Breast epithelium (tissue), 3 donors: Measurements from ENCODE around the gene CD24.

Source experiments
- POLR2A ChIP-seq: fragments of 450-650 bp; IDR thresholded peaks from one replicate; pipeline ENCODE4 v1.6.1; 2016; ENCODE audit warnings: antibody characterized with exemption, mild to moderate bottlenecking, moderate library complexity
- POLR2AphosphoS5 ChIP-seq, 3 donors: sonication (generic); formaldehyde crosslinking; IDR thresholded peaks; one replicate each; pipeline ENCODE4 v1.6.1; 2017; ENCODE audit warnings: antibody characterized with exemption in 3 of 3
- TF ChIP-seq, protein P1 (sequence below), 3 donors: fragments of 450-650 bp; IDR thresholded peaks; one replicate each; pipeline ENCODE4 v1.5.1; 2016 to 2017; ENCODE audit warnings: antibody characterized with exemption in 3 of 3, mild to moderate bottlenecking in 3 of 3, moderate library complexity in 3 of 3

DNA sequence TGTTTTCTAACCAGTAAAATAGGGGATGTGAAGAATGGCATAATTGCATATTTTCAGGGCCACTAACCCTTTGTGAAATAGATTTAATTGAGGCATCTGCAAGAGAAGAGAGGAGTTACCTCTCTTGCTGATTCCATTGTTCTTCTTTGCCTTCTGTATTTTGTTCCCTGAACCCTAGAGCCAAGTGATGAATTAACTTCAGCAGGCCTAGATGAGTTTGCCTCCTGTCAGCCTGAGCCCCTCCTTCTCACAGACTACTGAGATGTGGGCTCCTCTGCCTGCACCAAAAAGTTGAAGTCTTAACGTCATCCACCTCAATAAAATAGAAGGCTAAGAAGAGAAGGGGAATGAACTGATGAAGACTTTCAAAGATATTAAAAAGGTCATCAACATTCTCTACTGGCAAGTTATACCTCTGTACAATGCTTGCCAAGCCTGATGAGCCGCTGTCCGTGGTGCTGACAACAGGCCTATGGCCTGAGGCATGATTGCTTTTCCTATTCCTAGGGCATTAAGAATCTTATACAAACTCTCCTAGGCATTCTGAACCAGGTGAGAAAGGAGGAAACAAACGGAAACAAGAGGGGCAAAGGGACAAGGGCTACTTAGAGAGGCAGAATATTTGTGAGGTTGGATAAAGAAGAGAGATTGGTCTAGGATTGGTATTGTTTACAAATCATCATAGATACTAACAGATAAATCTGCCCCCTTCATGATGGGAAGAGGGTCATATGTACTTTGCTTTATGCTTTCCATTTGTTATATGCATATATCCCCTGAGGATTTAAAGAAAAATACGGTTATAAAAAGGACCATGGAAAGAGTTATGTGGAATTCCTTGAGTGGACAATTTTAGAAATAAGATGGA is 46.8 kb downstream of the CD24 start:
- TF ChIP-seq, protein P1, sequence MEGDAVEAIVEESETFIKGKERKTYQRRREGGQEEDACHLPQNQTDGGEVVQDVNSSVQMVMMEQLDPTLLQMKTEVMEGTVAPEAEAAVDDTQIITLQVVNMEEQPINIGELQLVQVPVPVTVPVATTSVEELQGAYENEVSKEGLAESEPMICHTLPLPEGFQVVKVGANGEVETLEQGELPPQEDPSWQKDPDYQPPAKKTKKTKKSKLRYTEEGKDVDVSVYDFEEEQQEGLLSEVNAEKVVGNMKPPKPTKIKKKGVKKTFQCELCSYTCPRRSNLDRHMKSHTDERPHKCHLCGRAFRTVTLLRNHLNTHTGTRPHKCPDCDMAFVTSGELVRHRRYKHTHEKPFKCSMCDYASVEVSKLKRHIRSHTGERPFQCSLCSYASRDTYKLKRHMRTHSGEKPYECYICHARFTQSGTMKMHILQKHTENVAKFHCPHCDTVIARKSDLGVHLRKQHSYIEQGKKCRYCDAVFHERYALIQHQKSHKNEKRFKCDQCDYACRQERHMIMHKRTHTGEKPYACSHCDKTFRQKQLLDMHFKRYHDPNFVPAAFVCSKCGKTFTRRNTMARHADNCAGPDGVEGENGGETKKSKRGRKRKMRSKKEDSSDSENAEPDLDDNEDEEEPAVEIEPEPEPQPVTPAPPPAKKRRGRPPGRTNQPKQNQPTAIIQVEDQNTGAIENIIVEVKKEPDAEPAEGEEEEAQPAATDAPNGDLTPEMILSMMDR (IDR thresholded peaks at IDR 0.05): no peak
- TF ChIP-seq POLR2A (no peak), POLR2AphosphoS5 (IDR thresholded peaks at IDR 0.05) (no peak)
